ENCODE results near the gene KCNN1.
"Not testable (repeated sequence)": the region's sequence is repeated elsewhere in the genome, so short reads cannot be mapped to it uniquely, and the experiment has no call there.

The KCNN1 gene

DNA sequence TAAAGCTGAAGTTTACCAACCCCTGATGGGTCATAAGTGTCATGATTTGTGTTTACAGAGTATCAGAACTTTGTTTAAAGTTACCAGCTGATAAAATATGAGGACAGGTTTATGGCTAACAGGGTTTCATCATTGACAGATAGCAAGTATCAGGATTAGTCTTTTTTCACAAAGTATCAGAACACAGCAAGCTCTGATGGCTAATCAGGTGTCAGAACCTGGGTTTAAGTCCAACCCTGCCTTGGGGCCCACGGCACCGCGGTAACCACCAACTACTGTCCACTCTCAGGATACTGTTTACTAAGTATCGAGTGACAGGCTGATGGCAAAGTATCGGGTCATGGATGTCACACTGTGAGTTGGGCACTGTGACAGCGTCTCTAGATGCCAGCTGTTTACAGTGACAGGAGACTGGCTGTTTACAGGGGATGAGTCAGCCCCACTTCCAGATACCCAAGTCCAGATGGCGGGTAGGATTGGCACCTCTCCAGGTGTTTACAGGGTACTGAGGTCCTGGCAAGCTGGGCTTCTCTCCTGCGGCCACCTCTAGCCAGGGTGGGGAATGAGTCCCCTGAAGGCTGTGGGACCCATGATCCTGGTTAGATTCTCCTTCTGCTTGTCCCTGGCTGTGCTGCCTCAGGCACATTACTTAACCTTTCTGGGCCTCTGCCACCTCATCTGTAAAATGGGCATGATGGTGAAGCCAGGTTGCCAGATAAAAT, 62.9 kb downstream of the KCNN1 start:
- peak; percentile 79 for DNase-seq (ENCODE audit: low spot score)

DNA sequence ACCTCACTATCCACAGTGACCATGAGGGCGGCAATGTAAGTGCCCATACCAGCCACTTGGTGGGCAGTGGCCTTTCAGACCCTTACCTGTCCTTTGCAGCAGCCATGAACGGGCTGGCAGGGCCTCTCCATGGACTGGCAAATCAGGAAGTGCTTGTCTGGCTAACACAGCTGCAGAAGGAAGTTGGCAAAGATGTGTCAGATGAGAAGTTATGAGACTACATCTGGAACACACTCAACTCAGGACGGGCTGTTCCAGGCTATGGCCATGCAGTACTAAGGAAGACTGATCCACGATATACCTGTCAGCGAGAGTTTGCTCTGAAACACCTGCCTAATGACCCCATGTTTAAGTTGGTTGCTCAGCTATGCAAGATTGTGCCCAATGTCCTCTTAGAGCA, 64.5 kb downstream of the KCNN1 start:
- DNase-seq (ENCODE audit: low spot score), result not testable (repeated sequence)

DNA sequence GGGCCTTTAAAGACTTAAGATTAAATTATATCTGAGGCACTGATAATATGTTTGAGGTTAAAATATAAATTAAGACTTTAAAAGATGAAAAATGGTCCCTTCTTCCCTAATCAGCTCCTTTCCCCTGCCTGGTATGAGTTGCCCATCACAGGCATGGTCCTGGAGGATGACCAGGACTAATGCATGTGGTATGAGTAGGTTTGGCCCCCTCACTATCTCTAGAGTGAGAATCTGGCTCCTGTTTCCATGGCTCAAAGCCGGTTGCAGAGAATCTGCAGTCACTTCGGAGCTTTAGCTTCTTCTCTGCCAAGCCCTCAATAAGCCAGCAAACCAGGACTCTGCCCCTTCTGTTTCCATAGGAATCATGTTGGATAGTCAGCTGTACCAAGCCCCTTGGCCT, 65.2 kb downstream of the KCNN1 start:
- not testable (repeated sequence) for DNase-seq (ENCODE audit: low spot score)

DNA sequence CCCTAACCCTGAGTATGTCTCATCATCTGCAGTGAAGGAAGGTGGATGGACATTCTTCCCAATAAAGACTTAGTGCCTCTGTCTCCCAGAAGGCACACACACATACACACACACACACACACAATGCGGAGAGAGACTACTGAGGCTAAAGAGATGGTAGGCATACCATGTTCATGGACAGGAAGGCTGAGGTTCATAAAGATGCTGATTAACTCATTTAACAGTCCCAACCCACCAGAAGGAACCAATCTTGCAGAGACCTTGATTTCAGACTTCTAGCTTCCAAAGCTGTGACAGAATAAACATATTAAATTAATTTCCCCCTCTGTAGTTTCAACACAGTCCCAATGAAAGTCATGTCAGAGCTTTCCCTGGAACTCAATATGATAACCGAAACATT, 74.1 kb downstream of the KCNN1 start:
- DNase-seq (ENCODE audit: low spot score), result no peak

DNA sequence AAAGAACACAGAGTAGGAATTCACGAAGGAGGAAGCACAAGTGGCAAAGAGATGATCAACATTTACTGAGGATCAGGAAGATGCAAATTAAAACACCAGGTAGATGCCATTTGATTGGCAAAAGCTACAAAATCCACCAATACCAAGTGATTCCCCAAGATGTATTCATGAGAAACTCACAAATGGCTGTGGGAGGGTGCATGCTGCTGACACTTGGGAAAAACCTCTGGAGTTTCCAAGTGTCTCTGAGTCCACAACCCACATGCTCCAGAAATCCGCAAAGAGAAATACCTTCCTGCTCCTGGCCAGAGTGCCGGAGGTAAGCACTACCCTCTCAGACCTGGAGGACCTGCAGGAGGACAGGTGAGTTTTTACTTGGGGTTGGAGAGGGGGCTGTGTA, 76.8 kb downstream of the KCNN1 start:
- no peak for DNase-seq (ENCODE audit: low spot score)

DNA sequence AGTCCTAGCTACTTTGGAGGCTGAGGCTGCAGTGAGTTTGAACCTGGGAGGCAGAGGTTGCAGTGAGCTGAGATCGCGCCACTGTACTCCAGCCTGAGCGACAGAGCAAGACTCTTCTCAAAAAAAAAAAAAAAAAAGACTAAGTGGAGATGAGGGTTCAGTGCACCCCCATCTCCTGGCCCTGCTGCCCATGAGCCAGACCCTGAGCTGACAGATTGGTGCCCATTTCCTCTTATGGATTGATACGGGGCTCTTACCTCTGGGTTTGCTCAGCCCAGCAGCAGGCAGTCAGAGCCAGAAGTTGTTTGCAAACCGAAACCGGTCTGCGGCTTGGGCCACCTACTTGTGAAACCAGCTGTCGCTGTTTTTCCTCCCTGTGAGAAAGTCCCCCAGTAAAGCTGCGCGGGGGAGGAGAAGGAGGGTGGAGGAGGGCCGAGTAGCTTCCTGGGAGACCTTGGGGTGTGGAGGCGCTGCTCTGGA, 78.0 kb downstream of the KCNN1 start:
- peak; percentile 88 for DNase-seq (ENCODE audit: low spot score)

DNA sequence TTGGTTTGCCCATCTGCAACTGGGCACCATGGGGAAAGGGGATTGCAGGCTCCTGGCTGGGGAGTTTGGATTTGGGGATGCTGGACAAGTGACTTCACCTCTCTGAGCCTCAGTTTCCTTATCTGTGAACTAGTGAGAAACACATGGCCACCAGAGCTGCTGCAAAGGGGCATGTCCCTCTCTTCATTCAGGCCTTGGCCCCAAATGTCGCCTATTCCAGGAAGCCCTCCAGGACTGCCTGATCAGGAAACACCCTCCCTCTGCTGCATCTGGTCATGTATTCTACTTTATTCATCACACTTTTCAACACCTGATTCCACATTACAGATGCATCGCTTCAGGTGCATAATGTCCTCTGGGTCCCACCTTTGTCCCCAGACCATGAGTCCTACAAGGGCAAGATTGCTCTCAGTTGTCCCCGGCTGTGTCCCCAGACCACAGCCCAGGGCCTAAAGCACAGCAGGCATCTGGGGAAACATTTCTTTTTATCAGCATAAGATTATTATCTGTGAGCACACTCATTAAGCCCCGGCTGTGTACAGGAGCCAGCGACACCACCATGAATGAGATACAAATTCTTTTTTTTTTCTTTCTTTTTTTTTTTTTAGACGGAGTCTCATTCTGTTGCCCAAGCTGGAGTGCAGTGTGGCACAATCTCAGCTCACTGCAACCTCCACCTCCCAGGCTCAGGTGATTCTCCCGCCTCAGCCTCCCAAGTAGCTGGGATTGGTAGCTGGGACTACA, 78.6 kb downstream of the KCNN1 start:
- no peak for DNase-seq (ENCODE audit: low spot score)

DNA sequence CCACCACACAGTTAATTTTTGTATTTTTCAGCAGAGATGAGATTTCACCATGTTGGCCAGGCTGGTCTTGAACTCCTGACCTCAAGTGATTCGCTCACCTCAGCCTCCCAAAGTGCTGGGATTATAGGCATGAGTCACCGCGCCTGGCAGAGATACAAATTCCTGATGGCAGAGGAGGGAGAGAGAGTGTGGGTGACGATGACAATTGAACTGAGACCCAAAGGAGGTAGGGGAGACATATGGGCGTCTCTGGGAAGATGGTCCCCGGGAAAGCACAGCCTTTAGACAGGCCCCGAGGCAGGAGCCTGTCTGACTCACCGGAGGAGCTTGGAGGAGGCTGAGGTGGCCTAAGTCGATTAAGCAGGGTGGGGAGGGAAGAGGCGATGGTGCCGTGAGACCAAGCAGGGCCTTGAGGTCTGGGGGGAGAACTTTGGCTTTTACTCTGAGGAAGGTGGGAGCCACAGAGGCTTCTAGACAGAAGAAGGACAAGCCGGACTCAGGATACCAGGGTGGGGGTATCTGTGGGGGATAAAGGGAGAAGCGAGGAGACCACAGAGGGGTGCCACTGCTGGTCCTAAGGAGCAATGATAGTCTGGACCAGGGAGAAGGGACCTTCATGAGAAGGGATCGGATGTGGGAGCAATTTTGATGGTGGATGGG, 79.3 kb downstream of the KCNN1 start:
- peak; percentile 87 for DNase-seq (ENCODE audit: low spot score)

DNA sequence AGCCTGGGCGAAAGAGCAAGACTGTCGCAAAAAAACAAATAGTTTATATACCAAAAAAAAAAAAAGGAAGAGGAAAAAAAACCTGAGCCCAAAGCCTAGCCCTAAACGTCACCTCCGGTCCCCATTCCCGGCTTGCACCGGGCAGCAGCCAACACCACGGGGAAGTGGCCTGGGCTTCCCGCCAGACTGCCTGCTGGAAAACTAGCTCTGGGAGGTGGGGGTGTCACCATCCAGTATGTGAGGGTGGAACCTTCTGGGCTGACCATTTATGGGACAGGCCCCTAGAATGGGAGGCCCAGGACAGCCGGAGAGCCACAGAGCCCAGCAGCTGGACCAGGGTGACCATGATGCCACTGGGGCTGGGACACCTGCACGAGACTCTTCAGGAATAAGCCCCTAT, 82.5 kb downstream of the KCNN1 start:
- peak; percentile 17 for DNase-seq (ENCODE audit: low spot score)
